ENCODE results near the gene DPP9. TPM values are rescaled to one million over a fixed set of nuclear protein-coding genes. Genes with fewer than 3 reads are reported as not detected.

The DPP9 gene
- total RNA-seq, 4 donors from 2014 or later, result 35.0 to 82.1 (median 42.0) TPM

DNA sequence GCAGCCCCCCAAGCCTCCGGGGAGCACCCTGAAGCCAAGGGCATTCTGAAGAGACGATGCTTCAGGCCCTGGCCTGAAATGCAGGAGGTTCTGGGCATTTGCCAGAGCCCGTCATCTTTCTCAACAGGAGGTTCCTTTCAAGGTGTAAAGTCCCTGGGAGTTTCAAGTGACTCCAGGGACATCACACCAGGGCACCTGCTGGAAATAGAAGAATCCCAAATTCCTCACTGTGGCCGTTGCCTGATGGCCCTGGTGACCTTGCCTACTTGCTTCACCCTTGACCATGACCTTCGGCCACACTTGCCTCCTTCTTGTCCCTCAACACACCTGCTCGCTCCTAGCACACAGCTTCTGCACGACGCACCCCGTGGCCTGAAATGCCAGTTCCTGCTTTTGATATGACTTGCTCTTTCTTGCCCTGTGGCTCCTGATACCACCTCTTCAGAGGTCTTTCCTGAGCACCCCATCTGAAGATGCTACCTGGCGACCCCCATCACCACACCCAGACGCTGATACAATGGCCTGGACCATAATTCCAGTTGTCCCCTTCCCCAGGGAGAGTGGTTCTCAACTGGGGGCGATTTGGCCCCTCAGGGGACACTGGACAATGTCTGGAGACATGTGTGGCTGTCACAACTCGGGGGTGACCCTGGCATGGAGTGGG, 3.5 kb downstream of the DPP9 start:
- TF ChIP-seq POLR2A (IDR thresholded peaks at IDR 0.05), result no peak
- no peak for TF ChIP-seq POLR2AphosphoS5 (IDR thresholded peaks at IDR 0.05)
- TF ChIP-seq CTCF (IDR thresholded peaks at IDR 0.05), result no peak
- TF ChIP-seq EP300 (IDR thresholded peaks at IDR 0.05), result no peak
- no peak overlapping the region for H3K27ac ChIP-seq
- no peaks in the 10 kb centered on the region for H3K27me3 ChIP-seq
- H3K4me1 ChIP-seq, result peaks cover 0 to 30% (median 14%) of the 10 kb centered on the region in 3 donors
- no peaks in the 10 kb centered on the region for H3K9me3 ChIP-seq
- H3K36me3 ChIP-seq, result peaks cover 0 to 67% of the 10 kb centered on the region in 2 donors
- no peak overlapping the region for H3K4me3 ChIP-seq
- no peak for ATAC-seq
- WGBS, 2 donors (ENCODE audit: low coverage in 1 of 2), result 87 to 91% methylated on average over 3 to 7 of the region's 13 CpGs

GRCh38 chr19:4719499-4719866, 4.2 kb downstream of the DPP9 start:
- H3K9me3 ChIP-seq, result no peaks in the 10 kb centered on the region
- no peak for TF ChIP-seq POLR2A (IDR thresholded peaks at IDR 0.05)
- no peak for TF ChIP-seq CTCF (IDR thresholded peaks at IDR 0.05)
- TF ChIP-seq POLR2AphosphoS5 (IDR thresholded peaks at IDR 0.05), result no peak
- no peak for TF ChIP-seq EP300 (IDR thresholded peaks at IDR 0.05)
- H3K4me1 ChIP-seq, result peaks cover 0 to 27% (median 14%) of the 10 kb centered on the region in 3 donors
- H3K4me3 ChIP-seq, result no peak overlapping the region
- ATAC-seq, result no peak
- 67 to 80% methylated on average over 1 to 3 of the region's 11 CpGs for WGBS, 2 donors (ENCODE audit: low coverage in 1 of 2)
- no peak overlapping the region for H3K27ac ChIP-seq
- peaks cover 0 to 74% of the 10 kb centered on the region in 2 donors for H3K36me3 ChIP-seq
- no peaks in the 10 kb centered on the region for H3K27me3 ChIP-seq

DNA sequence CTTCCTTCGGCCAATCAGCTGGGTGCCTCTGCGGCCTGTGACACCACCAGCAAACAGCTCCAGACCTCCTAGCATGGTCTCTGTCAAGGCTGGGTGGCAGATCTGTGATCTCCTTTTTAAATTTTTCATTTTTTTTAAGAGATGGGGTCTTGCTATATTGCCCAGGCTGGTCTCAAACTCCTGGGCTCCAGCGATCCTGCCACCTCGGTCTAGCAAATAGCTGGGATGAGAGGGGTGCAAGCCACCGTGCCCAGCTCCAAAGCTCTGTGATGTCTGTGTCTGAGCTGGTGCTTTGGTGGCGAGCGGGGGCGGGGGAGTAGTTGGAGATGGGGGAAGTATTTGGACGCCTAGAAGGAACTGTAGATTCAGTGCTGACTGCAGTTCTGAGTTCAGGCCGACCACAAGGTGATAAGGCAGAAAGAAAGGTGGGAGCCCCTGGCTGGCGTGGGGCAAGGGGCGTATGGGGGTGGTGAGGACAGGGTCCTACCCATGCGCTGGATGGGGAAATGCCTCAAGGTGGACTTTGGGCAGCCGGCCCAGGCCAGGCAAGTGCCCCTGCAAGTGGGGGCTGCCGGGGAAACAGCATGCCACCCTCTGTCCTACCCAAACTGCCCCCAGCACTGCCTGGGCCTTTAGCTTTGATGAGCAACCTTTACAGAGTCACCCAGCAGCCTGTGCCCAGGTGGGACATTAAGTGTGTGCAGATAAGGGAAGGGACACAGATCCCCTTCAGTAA, 5.5 kb downstream of the DPP9 start:
- Histone ChIP-seq H3K4me1 (peaks cover 0 to 36% (median 16%) of the 10 kb centered on the region in 3 donors), H3K36me3 (peaks cover 0 to 87% of the 10 kb centered on the region in 2 donors), H3K27me3 (no peaks in the 10 kb centered on the region), H3K4me3 (no peak overlapping the region), H3K9me3 (no peaks in the 10 kb centered on the region), H3K27ac (no peak overlapping the region)
- no peak for TF ChIP-seq POLR2AphosphoS5 (IDR thresholded peaks at IDR 0.05)
- no peak for TF ChIP-seq EP300 (IDR thresholded peaks at IDR 0.05)
- TF ChIP-seq CTCF (IDR thresholded peaks at IDR 0.05), result no peak
- TF ChIP-seq POLR2A (IDR thresholded peaks at IDR 0.05), result no peak
- no peak for ATAC-seq
- 80% methylated on average over 7 of the region's 15 CpGs; no CpG with 5 or more reads in 1 of the 2 donors for WGBS, 2 donors (ENCODE audit: low coverage in 1 of 2)

- no peaks in the 10 kb centered on the region for H3K9me3 ChIP-seq
- peaks cover 0 to 95% of the 10 kb centered on the region in 2 donors for H3K36me3 ChIP-seq
- ATAC-seq, result no peak
- peak overlapping the region in 1 of 4 donors; percentile 15 for H3K27ac ChIP-seq
- H3K27me3 ChIP-seq, result no peaks in the 10 kb centered on the region
- WGBS, 2 donors (ENCODE audit: low coverage in 1 of 2), result 100% methylated on average over 2 of the region's 23 CpGs; no CpG with 5 or more reads in 1 of the 2 donors
- peaks cover 0 to 35% (median 12%) of the 10 kb centered on the region in 3 donors for H3K4me1 ChIP-seq
- H3K4me3 ChIP-seq, result no peak overlapping the region
- TF ChIP-seq EP300 (IDR thresholded peaks at IDR 0.05) (no peak), POLR2AphosphoS5 (IDR thresholded peaks at IDR 0.05) (no peak), CTCF (IDR thresholded peaks at IDR 0.05) (no peak), POLR2A (IDR thresholded peaks at IDR 0.05) (no peak)
These were observed 6.3 kb downstream of the DPP9 start for GRCh38 chr19:4717191-4717965.

Data from gastroesophageal sphincter (tissue), 4 donors.